ENCODE data around the gene DCP2.

Gene DCP2

DNA sequence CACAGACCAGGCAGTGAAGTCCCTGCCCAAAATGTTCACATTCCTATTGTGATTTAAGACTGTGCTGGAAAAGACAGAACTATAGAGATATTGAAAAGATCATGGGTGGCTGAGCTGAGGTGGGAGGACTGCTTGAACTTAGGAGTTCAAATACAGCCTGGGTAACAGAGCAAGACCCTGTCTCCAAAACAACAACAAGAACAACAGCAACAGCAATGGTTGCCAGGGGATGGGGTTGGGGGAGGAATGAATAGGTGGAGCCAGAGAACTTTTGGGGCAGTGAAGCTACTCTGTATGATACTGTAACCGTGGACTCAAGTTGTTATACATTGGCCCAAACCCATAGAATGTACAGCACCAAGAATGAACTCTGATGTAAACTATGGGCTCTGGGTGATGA lies 88.2 kb downstream of the DCP2 start:
- Histone ChIP-seq H3K27me3 (ENCODE audit: control insufficient read depth, low read length) (peaks cover 8% of the 10 kb centered on the region; the same call in 1 of the 2 replicates), H3K36me3 (ENCODE audit: control insufficient read depth, low read length) (no peaks in the 10 kb centered on the region), H3K79me2 (ENCODE audit: control insufficient read depth, low read length) (no peaks in the 10 kb centered on the region), H3K9me3 (ENCODE audit: control insufficient read depth, insufficient read depth, low read length) (no peaks in the 10 kb centered on the region), H3F3A (ENCODE audit: control insufficient read depth, insufficient read depth) (no peaks in the 10 kb centered on the region), H3K4me2 (ENCODE audit: low read length) (no peak overlapping the region), H3K9me2 (replicated peaks; ENCODE audit: control insufficient read depth, low read length) (no peaks in the 10 kb centered on the region), H3K27ac (ENCODE audit: low read depth, low read length) (no peak overlapping the region), H3K4me3 (ENCODE audit: low read length) (no peak overlapping the region), H4K20me1 (ENCODE audit: control insufficient read depth, insufficient read depth, low read depth, low read length) (no peaks in the 10 kb centered on the region), H3K4me1 (ENCODE audit: control insufficient read depth, low read length) (peaks cover 7% of the 10 kb centered on the region)
- TF ChIP-seq, protein P1, sequence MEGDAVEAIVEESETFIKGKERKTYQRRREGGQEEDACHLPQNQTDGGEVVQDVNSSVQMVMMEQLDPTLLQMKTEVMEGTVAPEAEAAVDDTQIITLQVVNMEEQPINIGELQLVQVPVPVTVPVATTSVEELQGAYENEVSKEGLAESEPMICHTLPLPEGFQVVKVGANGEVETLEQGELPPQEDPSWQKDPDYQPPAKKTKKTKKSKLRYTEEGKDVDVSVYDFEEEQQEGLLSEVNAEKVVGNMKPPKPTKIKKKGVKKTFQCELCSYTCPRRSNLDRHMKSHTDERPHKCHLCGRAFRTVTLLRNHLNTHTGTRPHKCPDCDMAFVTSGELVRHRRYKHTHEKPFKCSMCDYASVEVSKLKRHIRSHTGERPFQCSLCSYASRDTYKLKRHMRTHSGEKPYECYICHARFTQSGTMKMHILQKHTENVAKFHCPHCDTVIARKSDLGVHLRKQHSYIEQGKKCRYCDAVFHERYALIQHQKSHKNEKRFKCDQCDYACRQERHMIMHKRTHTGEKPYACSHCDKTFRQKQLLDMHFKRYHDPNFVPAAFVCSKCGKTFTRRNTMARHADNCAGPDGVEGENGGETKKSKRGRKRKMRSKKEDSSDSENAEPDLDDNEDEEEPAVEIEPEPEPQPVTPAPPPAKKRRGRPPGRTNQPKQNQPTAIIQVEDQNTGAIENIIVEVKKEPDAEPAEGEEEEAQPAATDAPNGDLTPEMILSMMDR (IDR thresholded peaks at IDR 0.05; ENCODE audit: low read depth, low read length, poor library complexity, severe bottlenecking) = no peak
- TF ChIP-seq EZH2phosphoT487 (IDR thresholded peaks at IDR 0.05; ENCODE audit: borderline replicate concordance, low read length) = no peak

DNA sequence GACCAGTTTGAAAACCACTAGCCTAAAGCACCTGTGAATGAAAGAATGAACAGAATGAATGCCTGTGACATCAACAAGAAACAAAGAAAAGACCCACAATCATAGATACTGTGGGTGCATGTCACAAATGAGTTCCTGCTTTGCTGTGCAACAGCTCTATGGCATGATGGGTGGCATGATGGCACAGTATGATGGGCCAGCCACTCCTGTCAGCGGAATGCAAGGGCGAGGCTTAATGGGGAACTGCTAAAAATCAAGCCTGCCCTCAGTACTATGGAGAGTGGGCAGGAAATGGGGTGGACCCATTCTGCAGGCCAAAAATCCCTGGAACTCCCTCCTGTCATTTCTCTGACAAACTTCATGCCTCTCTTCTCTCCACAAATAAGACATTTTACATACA lies 89.0 kb downstream of the DCP2 start:
- no peaks in the 10 kb centered on the region for H3K9me3 ChIP-seq (ENCODE audit: control insufficient read depth, insufficient read depth, low read length)
- peaks cover 7% of the 10 kb centered on the region for H3K4me1 ChIP-seq (ENCODE audit: control insufficient read depth, low read length)
- no peaks in the 10 kb centered on the region for H3F3A ChIP-seq (ENCODE audit: control insufficient read depth, insufficient read depth)
- H3K79me2 ChIP-seq (ENCODE audit: control insufficient read depth, low read length) = no peaks in the 10 kb centered on the region
- no peaks in the 10 kb centered on the region for H3K9me2 ChIP-seq (replicated peaks; ENCODE audit: control insufficient read depth, low read length)
- H3K36me3 ChIP-seq (ENCODE audit: control insufficient read depth, low read length) = no peaks in the 10 kb centered on the region
- H4K20me1 ChIP-seq (ENCODE audit: control insufficient read depth, insufficient read depth, low read depth, low read length) = no peaks in the 10 kb centered on the region
- no peak overlapping the region for H3K4me2 ChIP-seq (ENCODE audit: low read length)
- peaks cover 5% of the 10 kb centered on the region; the same call in 1 of the 2 replicates for H3K27me3 ChIP-seq (ENCODE audit: control insufficient read depth, low read length)
- H3K27ac ChIP-seq (ENCODE audit: low read depth, low read length) = no peak overlapping the region
- TF ChIP-seq, protein P1 (IDR thresholded peaks at IDR 0.05; ENCODE audit: low read depth, low read length, poor library complexity, severe bottlenecking) = no peak
- no peak for TF ChIP-seq EZH2phosphoT487 (IDR thresholded peaks at IDR 0.05; ENCODE audit: borderline replicate concordance, low read length)
- no peak overlapping the region for H3K4me3 ChIP-seq (ENCODE audit: low read length)

DNA sequence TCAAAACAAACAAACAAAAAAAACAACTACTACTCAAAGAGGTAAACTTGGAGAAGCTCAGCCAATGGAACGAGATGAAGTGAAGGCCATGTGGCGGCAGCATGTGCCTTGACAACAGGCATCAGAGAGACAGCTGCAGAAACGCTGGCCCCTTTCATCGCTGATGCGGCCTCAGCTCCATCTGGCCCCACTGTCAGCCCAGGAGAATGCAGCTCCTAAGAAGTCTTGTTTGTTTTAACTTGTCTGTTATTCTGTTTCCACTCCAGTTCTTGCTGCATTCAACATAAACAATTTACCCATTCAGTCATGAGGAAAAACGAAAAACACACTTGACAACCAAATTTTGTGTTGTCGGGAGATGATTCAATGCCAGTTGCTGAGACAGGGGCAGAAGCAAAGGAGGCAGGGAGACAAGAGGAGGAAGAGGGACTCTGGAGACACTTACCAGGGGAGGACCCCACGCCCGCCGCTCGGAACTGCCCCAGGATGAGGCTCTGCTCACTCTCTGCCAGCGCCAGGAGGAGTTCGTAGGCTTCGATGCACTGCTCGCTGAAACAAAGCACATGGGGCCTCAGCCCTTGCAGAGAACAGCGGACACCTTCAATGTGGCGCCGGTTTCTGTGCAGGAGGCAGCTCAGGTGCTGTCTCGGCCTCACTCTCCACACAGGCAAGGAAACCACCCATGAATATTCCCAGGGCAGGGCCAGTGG lies 91.2 kb downstream of the DCP2 start:
- Histone ChIP-seq H4K20me1 (ENCODE audit: control insufficient read depth, insufficient read depth, low read depth, low read length) (no peaks in the 10 kb centered on the region), H3K79me2 (ENCODE audit: control insufficient read depth, low read length) (no peaks in the 10 kb centered on the region), H3K27me3 (ENCODE audit: control insufficient read depth, low read length) (no peaks in the 10 kb centered on the region), H3K27ac (ENCODE audit: low read depth, low read length) (no peak overlapping the region), H3K4me1 (ENCODE audit: control insufficient read depth, low read length) (no peaks in the 10 kb centered on the region; the same call in 1 of the 2 replicates), H3K4me2 (ENCODE audit: low read length) (no peak overlapping the region), H3F3A (ENCODE audit: control insufficient read depth, insufficient read depth) (no peaks in the 10 kb centered on the region), H3K4me3 (ENCODE audit: low read length) (no peak overlapping the region), H3K36me3 (ENCODE audit: control insufficient read depth, low read length) (no peaks in the 10 kb centered on the region), H3K9me3 (ENCODE audit: control insufficient read depth, insufficient read depth, low read length) (no peaks in the 10 kb centered on the region), H3K9me2 (replicated peaks; ENCODE audit: control insufficient read depth, low read length) (no peaks in the 10 kb centered on the region)
- TF ChIP-seq, protein P1 (IDR thresholded peaks at IDR 0.05; ENCODE audit: low read depth, low read length, poor library complexity, severe bottlenecking) = no peak
- no peak for TF ChIP-seq EZH2phosphoT487 (IDR thresholded peaks at IDR 0.05; ENCODE audit: borderline replicate concordance, low read length)
